Activated T-cell treated with anti-CD3 and anti-CD28 coated beads, Interleukin-2, amount 50 U/mL, for 72 hours (primary cell): ENCODE data around the gene CRAMP1. TPM values are rescaled to one million over a fixed set of nuclear protein-coding genes. Genes with fewer than 3 reads are reported as not detected.
A peak's percentile ranks its signal among the peaks of the same experiment; 100 is the strongest.

ENCODE experiments used
- ATAC-seq, 2 donors: fragments of 150-1000 bp; cut with Tn5 transposase; replicated peaks in 1 of 2; 2 replicates each; pipeline ENCODE4 v1.10.0; 2021; ENCODE audit warnings: moderate library complexity in 2 of 2, mild to moderate bottlenecking in 1 of 2
- DNase-seq, 2 donors: peaks; one replicate each; pipeline ENCODE4 v3.0.0; 2021 to 2022; ENCODE audit warnings: mixed read lengths in 1 of 2
- H3K27ac Mint-ChIP-seq: one replicate; pipeline ENCODE4 v1.8.0; 2022; ENCODE audit warnings: mild to moderate bottlenecking, moderate library complexity, mixed read lengths
- H3K27me3 Mint-ChIP-seq: one replicate; pipeline ENCODE4 v1.8.0; 2022; ENCODE audit warnings: low read depth, mixed read lengths
- H3K36me3 Mint-ChIP-seq, 2 donors: one replicate each; pipeline ENCODE4 v1.8.0; 2022; ENCODE audit warnings: mixed read lengths in 2 of 2, mild to moderate bottlenecking in 1 of 2; ENCODE audit not compliant: insufficient read depth in 2 of 2
- H3K4me1 Mint-ChIP-seq: one replicate; pipeline ENCODE4 v1.8.0; 2022; ENCODE audit warnings: low read depth, mixed read lengths
- H3K4me3 Mint-ChIP-seq, 2 donors: one replicate each; pipeline ENCODE4 v1.8.0; 2022; ENCODE audit warnings: mild to moderate bottlenecking in 2 of 2, mixed read lengths in 2 of 2, moderate library complexity in 2 of 2
- H3K9me3 Mint-ChIP-seq, 2 donors: one replicate each; pipeline ENCODE4 v1.8.0; 2022; ENCODE audit warnings: mixed read lengths in 2 of 2
- total RNA-seq, 2 donors: library from RNA; stranded (reverse); gene quantifications; one replicate each; pipeline ENCODE4 v1.2.3, GENCODE V29; 2022

Gene CRAMP1
- total RNA-seq, 2 donors from 2014 or later: 28.3 to 30.1 TPM

DNA sequence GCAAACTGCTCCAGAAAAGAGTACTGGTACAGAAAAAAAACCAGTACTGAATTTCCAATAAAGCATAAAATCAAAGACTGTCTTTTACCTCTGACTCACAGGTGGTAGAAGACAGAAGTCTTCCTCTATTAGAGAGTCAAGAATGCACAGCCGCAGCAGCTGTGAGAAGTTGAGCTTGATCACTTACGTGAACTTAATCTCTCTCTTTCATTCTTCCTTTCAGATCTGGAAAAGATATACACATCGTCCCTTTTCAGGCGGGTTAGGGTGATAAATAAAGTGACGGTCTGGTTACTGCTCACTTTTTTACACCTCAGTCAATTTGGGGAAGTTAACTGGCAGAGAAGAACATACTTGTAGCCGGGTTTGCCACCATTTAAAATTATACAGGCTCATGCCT, 4.2 kb upstream of the CRAMP1 start:
- peaks cover 24% of the 10 kb centered on the region for H3K4me1 Mint-ChIP-seq
- H3K27me3 Mint-ChIP-seq: no peaks in the 10 kb centered on the region
- H3K36me3 Mint-ChIP-seq: no peaks in the 10 kb centered on the region
- H3K4me3 Mint-ChIP-seq: no peak overlapping the region
- H3K9me3 Mint-ChIP-seq: peaks cover 0 to 3% of the 10 kb centered on the region in 2 donors
- H3K27ac Mint-ChIP-seq: no peak overlapping the region
- ATAC-seq (no peak), DNase-seq (no peak)

DNA sequence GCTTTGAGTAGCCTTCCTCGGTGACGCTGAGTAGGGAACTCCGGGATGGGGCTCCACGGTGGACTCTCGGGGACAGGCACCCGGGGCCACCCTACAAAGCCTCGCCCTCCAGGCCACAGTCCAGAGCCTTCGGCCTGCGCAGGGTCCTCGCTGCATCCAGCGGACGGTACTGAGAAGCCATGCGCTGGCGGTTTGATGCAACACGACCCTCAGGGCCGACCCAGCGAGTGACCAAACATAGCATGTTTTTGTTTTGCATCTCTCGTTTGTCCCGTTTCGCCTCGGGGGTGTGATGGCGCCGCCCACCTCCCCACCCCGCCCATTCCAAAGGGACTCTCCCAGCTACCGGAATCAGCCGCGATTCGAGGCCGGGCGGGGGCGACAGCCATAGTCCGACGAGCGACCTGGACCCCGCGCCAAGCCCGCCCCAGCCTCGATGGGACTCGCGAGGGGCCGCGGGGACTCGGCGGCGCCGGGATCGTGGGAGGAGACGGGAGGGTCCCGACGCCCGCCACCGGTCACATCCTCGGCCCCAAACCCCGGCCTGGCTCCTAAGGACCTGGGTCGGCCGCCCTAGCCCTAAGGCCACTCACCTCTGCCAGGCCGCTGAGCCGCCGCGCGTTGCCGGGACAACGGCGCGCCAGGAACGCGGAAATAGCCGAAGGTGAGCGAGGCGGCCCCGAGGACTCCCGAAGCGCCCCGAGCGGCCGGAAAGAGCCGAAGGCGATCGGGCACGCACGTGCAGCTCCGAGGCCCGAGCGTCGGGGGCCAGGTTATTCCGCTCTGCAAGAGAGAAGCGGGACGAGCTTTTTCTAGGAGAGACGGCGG, 1.9 kb upstream of the CRAMP1 start:
- DNase-seq: peak; percentile 93
- H3K36me3 Mint-ChIP-seq: peaks cover 0 to 4% of the 10 kb centered on the region in 2 donors
- H3K4me1 Mint-ChIP-seq: peaks cover 28% of the 10 kb centered on the region
- H3K4me3 Mint-ChIP-seq: peak overlapping the region; percentile 70 to 95
- H3K27ac Mint-ChIP-seq: no peak overlapping the region
- peak; percentile 47 for ATAC-seq
- peaks cover 0 to 3% of the 10 kb centered on the region in 2 donors for H3K9me3 Mint-ChIP-seq
- H3K27me3 Mint-ChIP-seq: no peaks in the 10 kb centered on the region

- Mint-ChIP-seq H3K36me3 (peaks cover 2 to 7% of the 10 kb centered on the region in 2 donors), H3K4me3 (peak overlapping the region; percentile 70 to 95), H3K27ac (peak overlapping the region; percentile 80), H3K9me3 (peaks cover 0 to 3% of the 10 kb centered on the region in 2 donors), H3K27me3 (no peaks in the 10 kb centered on the region), H3K4me1 (peaks cover 36% of the 10 kb centered on the region)
- ATAC-seq: no peak
- DNase-seq: peak in 1 of 2 donors; percentile 43
Observed at GRCh38 chr16:1610899-1611632, 1.1 kb upstream of the CRAMP1 start.

DNA sequence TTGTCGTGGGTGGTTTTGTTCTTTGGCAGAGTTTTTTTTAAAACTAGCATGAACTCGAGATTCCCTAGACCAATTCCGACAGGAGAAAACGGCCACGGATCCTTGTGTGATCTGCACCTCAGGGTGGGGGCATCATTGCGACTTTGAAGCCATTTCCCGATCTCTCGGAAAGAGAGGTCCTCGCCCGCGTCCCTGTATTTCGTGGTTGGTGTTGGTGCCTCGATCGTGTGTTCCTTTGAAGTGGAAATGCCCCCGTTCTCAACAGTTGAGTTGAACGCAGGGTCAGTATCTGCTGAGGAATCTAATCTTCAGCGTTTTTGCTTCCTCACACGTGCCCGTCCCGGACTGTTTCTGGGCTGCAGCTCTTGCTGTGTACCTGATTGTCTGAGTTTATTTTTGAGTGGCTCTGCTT, 1.1 kb downstream of the CRAMP1 start:
- ATAC-seq (no peak), DNase-seq (peak in 1 of 2 donors; percentile 3)
- Mint-ChIP-seq H3K9me3 (peaks cover 0 to 3% of the 10 kb centered on the region in 2 donors), H3K4me3 (peak overlapping the region; percentile 95 to 97), H3K4me1 (peaks cover 40% of the 10 kb centered on the region), H3K27me3 (no peaks in the 10 kb centered on the region), H3K27ac (peak overlapping the region; percentile 63), H3K36me3 (peaks cover 2 to 14% of the 10 kb centered on the region in 2 donors)

- Mint-ChIP-seq H3K4me3 (peak overlapping the region; percentile 95 to 97), H3K27ac (peak overlapping the region; percentile 46), H3K9me3 (peaks cover 0 to 3% of the 10 kb centered on the region in 2 donors), H3K27me3 (no peaks in the 10 kb centered on the region), H3K36me3 (peaks cover 2 to 16% of the 10 kb centered on the region in 2 donors), H3K4me1 (peaks cover 40% of the 10 kb centered on the region)
- ATAC-seq (no peak), DNase-seq (peak; percentile 37 to 41)
Observed at GRCh38 chr16:1613728-1614455, 1.7 kb downstream of the CRAMP1 start.

DNA sequence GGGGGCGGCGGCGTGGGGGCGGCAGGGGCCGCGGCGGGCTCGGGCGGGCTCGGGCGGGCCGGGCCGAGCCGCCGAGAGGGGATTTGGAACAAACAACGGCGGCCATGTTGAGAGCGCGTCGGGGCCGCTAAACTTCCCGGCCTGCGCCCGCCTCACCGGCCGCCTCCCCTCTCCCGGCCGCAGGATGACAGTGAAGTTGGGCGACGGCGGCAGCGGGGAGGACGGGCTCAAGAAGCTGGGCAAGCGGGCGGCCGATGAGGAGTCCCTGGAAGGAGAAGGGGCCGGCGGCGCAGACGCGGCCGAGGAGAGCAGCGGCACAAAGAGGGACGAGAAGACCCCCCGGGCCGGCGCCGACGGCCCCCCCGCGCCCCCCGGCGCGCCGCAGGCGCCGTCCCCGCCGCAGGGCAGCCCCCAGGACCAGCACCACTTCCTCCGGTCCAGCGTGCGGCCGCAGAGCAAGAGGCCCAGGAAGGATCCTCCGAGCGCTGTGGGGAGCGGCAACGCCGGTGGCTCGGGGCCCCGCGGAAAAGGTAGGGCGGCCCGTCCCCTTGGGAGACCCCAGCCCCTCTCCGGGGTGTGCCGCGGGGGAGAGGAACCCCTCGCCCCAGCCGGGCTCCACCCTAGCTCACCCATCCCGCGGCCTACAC, 2.4 kb downstream of the CRAMP1 start:
- Mint-ChIP-seq H3K4me1 (peaks cover 38% of the 10 kb centered on the region), H3K27ac (no peak overlapping the region), H3K9me3 (peaks cover 0 to 3% of the 10 kb centered on the region in 2 donors), H3K4me3 (peak overlapping the region; percentile 91 to 92), H3K36me3 (peaks cover 2 to 19% of the 10 kb centered on the region in 2 donors), H3K27me3 (no peaks in the 10 kb centered on the region)
- peak; percentile 40 to 42 for DNase-seq
- no peak for ATAC-seq

- Mint-ChIP-seq H3K4me1 (peaks cover 43% of the 10 kb centered on the region), H3K4me3 (peak overlapping the region; percentile 77 to 81), H3K27me3 (no peaks in the 10 kb centered on the region), H3K27ac (no peak overlapping the region), H3K36me3 (peaks cover 2 to 19% of the 10 kb centered on the region in 2 donors), H3K9me3 (peaks cover 0 to 3% of the 10 kb centered on the region in 2 donors)
- DNase-seq (no peak), ATAC-seq (no peak)
Observed at GRCh38 chr16:1615761-1616160, 3.6 kb downstream of the CRAMP1 start.

DNA sequence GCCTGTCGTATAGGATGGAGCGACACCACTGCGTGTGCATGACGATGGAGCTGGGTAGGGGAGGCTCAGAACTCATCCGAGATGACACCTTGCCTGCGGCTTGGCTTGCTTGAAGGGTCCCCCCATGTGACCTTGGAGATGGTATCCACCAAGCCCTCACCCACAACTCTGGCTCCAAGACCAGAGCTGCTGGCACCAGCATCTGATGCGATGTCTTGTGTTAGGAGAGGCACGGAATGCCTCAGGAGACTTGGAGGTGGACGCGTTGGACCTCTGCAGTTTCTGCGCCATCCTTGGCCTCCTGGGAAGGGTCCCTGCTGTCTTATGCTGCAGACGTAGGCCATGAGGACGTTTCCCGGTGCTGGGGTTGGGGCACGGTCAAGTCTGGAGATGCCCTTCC, 7.8 kb downstream of the CRAMP1 start:
- Mint-ChIP-seq H3K27me3 (no peaks in the 10 kb centered on the region), H3K4me1 (peaks cover 42% of the 10 kb centered on the region), H3K9me3 (no peaks in the 10 kb centered on the region), H3K27ac (no peak overlapping the region), H3K4me3 (no peak overlapping the region), H3K36me3 (peaks cover 2 to 19% of the 10 kb centered on the region in 2 donors)
- DNase-seq: no peak
- ATAC-seq: no peak

GRCh38 chr16:1620391-1620790, 8.2 kb downstream of the CRAMP1 start:
- H3K27me3 Mint-ChIP-seq: no peaks in the 10 kb centered on the region
- ATAC-seq: peak; percentile 78 to 90
- no peak overlapping the region for H3K27ac Mint-ChIP-seq
- H3K9me3 Mint-ChIP-seq: no peaks in the 10 kb centered on the region
- H3K36me3 Mint-ChIP-seq: peaks cover 2 to 16% of the 10 kb centered on the region in 2 donors
- DNase-seq: peak; percentile 18 to 23
- peak overlapping the region in 1 of 2 donors; percentile 15 for H3K4me3 Mint-ChIP-seq
- H3K4me1 Mint-ChIP-seq: peaks cover 38% of the 10 kb centered on the region

DNA sequence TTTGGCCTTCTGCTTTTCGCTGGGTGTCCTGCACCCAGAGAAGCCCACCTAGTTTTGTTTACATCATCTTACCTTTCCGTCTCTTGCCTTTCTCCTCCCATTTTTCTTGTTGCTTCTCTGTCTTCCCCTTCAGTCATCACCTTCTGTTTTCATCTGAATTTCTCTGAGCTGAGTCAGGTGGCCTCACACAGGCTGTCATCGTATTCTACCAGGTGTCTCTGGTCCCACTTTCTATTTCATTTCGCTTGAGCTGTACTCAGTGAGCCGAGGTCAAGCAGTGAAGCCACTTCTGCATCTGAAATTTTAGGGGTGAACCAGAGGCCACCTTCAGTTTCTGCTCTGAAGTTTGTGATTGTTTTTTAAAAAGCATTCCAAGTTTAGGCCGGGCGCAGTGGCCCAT, 9.7 kb downstream of the CRAMP1 start:
- no peak overlapping the region for H3K27ac Mint-ChIP-seq
- no peak overlapping the region for H3K4me3 Mint-ChIP-seq
- H3K4me1 Mint-ChIP-seq: peaks cover 27% of the 10 kb centered on the region
- DNase-seq (no peak), ATAC-seq (no peak)
- no peaks in the 10 kb centered on the region for H3K9me3 Mint-ChIP-seq
- H3K27me3 Mint-ChIP-seq: no peaks in the 10 kb centered on the region
- H3K36me3 Mint-ChIP-seq: peaks cover 0 to 11% of the 10 kb centered on the region in 2 donors

DNA sequence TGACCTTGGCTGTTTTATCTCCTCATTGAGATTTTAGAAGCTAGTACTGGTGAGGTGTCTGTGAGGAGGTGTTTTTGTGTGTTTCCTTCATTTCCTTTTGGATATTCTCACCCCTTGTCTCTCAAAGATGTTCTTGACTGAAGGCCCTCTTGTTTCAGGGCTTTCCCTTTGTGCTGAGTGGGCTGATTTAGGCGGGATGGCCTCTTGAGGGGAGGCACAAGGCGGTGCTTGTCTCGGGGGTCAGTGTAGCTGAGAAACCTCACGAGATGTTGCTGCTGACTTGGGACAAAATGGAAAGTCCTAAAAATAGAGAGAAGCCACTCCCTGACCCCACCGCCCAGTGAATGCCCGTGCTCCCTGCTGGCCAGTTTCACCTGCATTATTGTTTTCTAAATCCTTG, 14.2 kb downstream of the CRAMP1 start:
- peaks cover 7% of the 10 kb centered on the region for H3K4me1 Mint-ChIP-seq
- H3K9me3 Mint-ChIP-seq: no peaks in the 10 kb centered on the region
- DNase-seq (no peak), ATAC-seq (no peak)
- H3K27ac Mint-ChIP-seq: no peak overlapping the region
- H3K36me3 Mint-ChIP-seq: peaks cover 2 to 5% of the 10 kb centered on the region in 2 donors
- no peaks in the 10 kb centered on the region for H3K27me3 Mint-ChIP-seq
- H3K4me3 Mint-ChIP-seq: no peak overlapping the region

DNA sequence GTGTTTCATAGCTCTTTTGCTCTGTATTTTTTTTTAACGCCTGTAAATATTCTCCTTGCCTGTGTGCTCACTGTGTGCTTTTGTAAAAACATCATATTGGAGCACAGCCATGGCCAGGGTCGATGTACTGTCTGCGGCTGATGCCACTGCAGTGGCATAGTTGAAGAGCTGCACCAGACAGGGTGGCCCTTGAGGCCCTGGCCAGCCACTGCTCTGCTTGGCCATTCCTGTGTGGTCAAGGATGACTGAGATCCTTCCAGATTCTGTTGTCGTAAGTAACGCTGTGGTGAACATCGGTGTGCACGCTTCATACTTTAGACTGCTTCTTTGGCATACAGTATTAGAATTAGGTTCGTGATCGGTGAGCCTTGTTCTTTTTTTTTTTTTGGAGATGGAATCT, 14.6 kb downstream of the CRAMP1 start:
- H3K27me3 Mint-ChIP-seq: no peaks in the 10 kb centered on the region
- no peak overlapping the region for H3K4me3 Mint-ChIP-seq
- DNase-seq (no peak), ATAC-seq (no peak)
- no peak overlapping the region for H3K27ac Mint-ChIP-seq
- H3K4me1 Mint-ChIP-seq: peaks cover 4% of the 10 kb centered on the region
- H3K9me3 Mint-ChIP-seq: no peaks in the 10 kb centered on the region
- H3K36me3 Mint-ChIP-seq: peaks cover 2 to 5% of the 10 kb centered on the region in 2 donors
